ENCODE data around the gene MC3R.

The MC3R gene

GRCh38 chr20:56247954-56248782 lies at the start of gene MC3R:
Gene MC3R (plus strand): TSS chr20:56248732. CDS start chr20:56248844, 112 bp downstream.
- peak; percentile 55 for DNase-seq (ENCODE audit: low spot score)
- in situ Hi-C loops (cut with MboI; ENCODE audit: low sequenced_read_pairs, unreplicated experiment): no loop called here
- TF ChIP-seq CTCF (IDR thresholded peaks at IDR 0.05; ENCODE audit: borderline replicate concordance, control extremely low read depth, extremely low read depth, insufficient read depth, missing control alignments): peak; percentile 77

DNA sequence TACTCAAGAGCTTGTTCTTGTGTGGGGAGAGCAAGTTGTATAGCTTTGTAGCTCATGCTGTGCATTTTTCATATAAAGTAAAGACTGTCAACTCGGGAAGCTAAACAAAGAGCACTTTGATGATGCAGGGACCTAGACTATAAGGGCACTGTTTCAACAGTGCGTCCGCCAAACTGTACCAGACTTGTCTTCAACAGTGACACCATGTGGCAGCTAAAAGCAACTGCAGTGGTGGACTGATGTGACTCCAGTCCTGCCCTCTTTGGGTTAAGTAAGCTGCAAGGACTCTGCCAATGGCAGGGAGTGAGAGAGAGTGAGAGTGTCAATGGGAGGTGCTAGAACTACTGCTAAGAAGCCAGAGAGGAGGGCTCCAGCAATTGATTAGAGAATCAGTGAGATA lies 48.1 kb upstream of the MC3R start:
- DNase-seq (ENCODE audit: low spot score): no peak
- in situ Hi-C loops (cut with MboI; ENCODE audit: low sequenced_read_pairs, unreplicated experiment): no loop called here
- no peak for TF ChIP-seq CTCF (IDR thresholded peaks at IDR 0.05; ENCODE audit: borderline replicate concordance, control extremely low read depth, extremely low read depth, insufficient read depth, missing control alignments)

DNA sequence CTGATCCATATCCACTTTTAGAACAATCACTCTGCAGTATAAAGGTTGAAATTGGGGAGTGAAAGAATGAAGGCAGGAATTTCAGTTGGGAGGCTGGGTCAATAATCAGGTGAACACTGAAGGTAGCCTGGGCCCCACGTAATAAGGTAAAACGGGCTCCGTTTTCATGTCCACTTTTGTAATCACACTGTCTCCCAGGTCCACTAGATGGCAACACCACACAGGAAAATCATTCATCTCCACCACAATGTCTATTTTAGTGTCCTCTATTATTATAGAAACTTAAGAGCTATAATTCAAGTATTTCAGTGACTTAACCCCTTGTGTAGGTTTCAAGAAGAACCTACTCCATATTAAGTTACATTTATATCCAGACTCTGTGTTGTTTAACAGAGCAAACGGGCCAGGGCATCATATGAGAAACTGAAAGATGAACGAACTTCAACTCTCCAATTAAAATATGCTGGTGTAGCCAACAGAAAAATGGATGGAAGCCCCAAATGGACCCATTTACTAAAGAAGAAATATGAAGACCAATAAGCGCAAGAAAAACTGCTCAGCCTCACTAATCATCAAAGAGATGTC lies 45.9 kb upstream of the MC3R start:
- in situ Hi-C loops (cut with MboI; ENCODE audit: low sequenced_read_pairs, unreplicated experiment): no loop called here
- TF ChIP-seq CTCF (IDR thresholded peaks at IDR 0.05; ENCODE audit: borderline replicate concordance, control extremely low read depth, extremely low read depth, insufficient read depth, missing control alignments): no peak
- DNase-seq (ENCODE audit: low spot score): no peak

- no peak for DNase-seq (ENCODE audit: low spot score)
- no peak for TF ChIP-seq CTCF (IDR thresholded peaks at IDR 0.05; ENCODE audit: borderline replicate concordance, control extremely low read depth, extremely low read depth, insufficient read depth, missing control alignments)
- in situ Hi-C loops (cut with MboI; ENCODE audit: low sequenced_read_pairs, unreplicated experiment): no loop called here
Measured at GRCh38 chr20:56204206-56204605, 44.3 kb upstream of the MC3R start.

- DNase-seq (ENCODE audit: low spot score): no peak
- TF ChIP-seq CTCF (IDR thresholded peaks at IDR 0.05; ENCODE audit: borderline replicate concordance, control extremely low read depth, extremely low read depth, insufficient read depth, missing control alignments): no peak
- in situ Hi-C loops (cut with MboI; ENCODE audit: low sequenced_read_pairs, unreplicated experiment): no loop called here
Measured at GRCh38 chr20:56205346-56205745, 43.2 kb upstream of the MC3R start.

DNA sequence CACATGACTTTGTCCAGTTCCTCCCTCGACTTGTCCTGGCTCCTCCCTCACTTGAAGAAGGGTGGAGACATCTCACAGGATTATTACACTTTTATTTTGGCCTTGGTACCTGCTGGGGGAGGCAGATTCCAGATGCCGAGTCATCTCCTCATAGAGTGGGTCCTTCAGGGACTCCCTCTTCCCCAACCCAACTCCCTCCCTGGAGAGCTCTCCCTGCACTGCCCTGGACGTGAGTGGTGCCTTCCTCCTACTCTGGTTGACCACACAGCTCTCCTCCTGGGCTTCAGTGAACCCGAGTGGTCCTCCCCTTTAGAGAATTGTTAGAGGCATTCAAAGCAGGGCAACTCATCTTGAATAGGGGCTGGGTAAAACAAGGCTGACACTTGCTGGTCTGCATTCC lies 40.9 kb upstream of the MC3R start:
- no peak for TF ChIP-seq CTCF (IDR thresholded peaks at IDR 0.05; ENCODE audit: borderline replicate concordance, control extremely low read depth, extremely low read depth, insufficient read depth, missing control alignments)
- in situ Hi-C loops (cut with MboI; ENCODE audit: low sequenced_read_pairs, unreplicated experiment): no loop called here
- no peak for DNase-seq (ENCODE audit: low spot score)
